Fibroblast of villous mesenchyme (primary cell): ENCODE results near the gene CEP104. TPM values are rescaled to one million over a fixed set of nuclear protein-coding genes. Genes with fewer than 3 reads are reported as not detected.
"Not testable (repeated sequence)": the region's sequence is repeated elsewhere in the genome, so short reads cannot be mapped to it uniquely, and the experiment has no call there.

Source experiments
- DNase-seq: peaks from one replicate; pipeline ENCODE4 v3.0.0-alpha.2; 2010; ENCODE audit warnings: low read depth
- H3K4me3 ChIP-seq: 2 replicates; pipeline ENCODE4 v1.5.1; 2011; ENCODE audit warnings: low read depth, mild to moderate bottlenecking, low read length
- total RNA-seq: library from RNA; depleted of rRNA; stranded (reverse); fragments of >200 nt; gene quantifications from 2 replicates; pipeline ENCODE4 v1.2.3, GENCODE V29; 2012
- TF ChIP-seq, protein P1 (sequence below): IDR thresholded peaks from 2 replicates; pipeline ENCODE4 v1.5.1; 2012; ENCODE audit warnings: low read depth, mild to moderate bottlenecking, low read length; ENCODE audit not compliant: insufficient read depth

The CEP104 gene
- total RNA-seq, 1 donor, result 28.1 TPM

DNA sequence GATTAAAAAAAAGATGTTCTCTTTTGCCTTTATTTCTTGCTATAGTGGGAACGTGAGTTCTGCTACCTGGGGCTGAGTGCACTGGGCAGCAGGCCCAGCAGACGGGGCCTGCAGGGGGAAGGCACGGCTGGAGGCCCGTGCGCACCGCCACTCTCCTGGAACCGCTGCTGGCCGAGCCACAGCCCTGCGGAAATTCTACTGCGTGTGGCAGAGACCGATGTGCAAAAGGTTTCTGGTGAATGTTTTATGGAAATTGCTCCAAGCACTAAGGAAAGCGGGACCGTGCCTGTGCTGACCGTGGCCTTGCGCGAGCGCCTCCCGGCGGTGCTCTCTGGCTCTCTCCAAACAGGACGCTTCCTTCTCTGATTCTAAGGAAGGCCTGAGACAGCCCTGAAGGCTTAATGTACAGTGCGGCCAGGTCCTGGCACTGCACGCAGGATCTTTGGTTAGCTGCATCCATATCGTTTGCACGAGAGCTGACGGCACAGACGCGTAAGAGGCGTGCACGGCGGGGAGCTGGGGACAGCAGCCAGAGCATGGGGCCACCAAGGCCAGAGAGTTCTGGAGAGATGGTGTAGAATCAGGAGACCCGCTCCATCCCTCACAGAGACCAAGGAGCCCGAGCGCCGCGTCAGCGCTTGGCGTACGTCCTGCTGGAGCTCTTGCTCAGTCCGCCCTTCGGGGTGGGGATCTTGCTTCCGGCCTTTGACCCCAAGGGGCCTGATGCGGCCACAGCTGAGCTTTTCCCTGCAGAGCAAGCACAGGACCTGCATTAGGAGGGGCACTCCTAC is 42.0 kb downstream of the CEP104 start:
- no peak for DNase-seq
- TF ChIP-seq, protein P1, sequence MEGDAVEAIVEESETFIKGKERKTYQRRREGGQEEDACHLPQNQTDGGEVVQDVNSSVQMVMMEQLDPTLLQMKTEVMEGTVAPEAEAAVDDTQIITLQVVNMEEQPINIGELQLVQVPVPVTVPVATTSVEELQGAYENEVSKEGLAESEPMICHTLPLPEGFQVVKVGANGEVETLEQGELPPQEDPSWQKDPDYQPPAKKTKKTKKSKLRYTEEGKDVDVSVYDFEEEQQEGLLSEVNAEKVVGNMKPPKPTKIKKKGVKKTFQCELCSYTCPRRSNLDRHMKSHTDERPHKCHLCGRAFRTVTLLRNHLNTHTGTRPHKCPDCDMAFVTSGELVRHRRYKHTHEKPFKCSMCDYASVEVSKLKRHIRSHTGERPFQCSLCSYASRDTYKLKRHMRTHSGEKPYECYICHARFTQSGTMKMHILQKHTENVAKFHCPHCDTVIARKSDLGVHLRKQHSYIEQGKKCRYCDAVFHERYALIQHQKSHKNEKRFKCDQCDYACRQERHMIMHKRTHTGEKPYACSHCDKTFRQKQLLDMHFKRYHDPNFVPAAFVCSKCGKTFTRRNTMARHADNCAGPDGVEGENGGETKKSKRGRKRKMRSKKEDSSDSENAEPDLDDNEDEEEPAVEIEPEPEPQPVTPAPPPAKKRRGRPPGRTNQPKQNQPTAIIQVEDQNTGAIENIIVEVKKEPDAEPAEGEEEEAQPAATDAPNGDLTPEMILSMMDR, result no peak
- H3K4me3 ChIP-seq, result no peak overlapping the region

DNA sequence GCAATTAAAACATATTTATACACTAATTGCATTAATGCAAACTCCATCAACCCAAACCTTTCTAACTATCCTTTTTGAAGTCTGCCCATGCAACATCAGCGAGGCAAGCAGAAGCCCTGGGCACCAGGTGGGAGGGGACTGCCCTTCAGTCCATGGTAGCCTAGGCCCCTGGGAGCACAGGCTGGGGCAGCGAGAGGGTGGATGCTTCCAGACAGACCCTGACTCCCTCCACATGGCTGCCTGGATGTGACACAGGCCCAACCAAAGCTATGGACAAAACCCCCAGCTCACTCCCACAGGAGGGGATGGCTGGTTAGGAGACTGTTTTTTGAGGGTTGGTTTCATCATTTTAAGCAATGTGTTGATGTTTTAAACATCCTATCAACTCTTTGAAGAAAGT is 42.9 kb downstream of the CEP104 start:
- no peak overlapping the region for H3K4me3 ChIP-seq
- DNase-seq, result no peak
- TF ChIP-seq, protein P1, result no peak

DNA sequence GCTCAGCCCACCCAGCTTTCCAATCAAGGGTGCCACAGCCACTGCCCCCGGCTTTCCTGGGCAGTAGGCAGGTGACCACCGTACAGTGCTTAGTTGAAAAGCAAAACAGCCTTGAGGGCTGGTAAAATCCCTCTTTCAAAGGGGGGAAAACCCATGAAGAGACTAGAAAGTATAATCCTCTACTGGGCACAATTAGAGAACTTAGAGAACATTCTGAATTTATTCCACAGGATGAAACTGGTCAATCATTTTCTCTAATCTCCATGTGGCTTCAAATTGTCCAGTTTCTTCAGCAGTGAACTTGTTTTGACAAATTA is 45.5 kb downstream of the CEP104 start:
- no peak for DNase-seq
- no peak overlapping the region for H3K4me3 ChIP-seq
- TF ChIP-seq, protein P1, result no peak

DNA sequence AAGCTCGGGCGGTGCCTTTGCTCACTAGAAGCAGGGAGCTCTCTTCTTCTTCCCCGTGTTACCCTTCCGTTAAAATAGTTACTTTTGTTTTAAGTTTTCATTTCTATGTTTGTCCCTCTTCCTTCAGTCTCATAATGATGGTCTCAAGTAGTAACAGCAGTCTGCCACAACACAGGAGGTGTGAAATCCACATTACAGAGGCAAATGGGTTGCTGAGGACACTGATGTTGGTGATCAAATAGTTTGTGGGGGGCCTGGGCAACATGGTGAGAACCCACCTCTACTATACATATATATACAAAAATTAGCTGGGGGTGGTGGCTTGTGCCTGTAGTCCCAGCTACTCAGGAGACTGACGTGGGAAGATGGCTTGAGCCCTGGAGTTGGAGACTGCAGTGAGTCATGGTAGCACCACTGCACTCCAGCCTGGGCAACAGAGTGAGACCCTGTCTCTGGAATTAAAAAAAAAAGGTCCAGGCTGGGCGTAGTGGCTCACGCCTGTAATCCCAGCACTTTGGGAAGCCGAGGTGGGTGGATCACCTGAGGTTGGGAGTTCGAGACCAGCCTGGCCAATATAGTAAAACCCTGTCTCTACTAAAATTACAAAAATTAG is 46.8 kb downstream of the CEP104 start:
- not testable (repeated sequence) for DNase-seq, H3K4me3 ChIP-seq

DNA sequence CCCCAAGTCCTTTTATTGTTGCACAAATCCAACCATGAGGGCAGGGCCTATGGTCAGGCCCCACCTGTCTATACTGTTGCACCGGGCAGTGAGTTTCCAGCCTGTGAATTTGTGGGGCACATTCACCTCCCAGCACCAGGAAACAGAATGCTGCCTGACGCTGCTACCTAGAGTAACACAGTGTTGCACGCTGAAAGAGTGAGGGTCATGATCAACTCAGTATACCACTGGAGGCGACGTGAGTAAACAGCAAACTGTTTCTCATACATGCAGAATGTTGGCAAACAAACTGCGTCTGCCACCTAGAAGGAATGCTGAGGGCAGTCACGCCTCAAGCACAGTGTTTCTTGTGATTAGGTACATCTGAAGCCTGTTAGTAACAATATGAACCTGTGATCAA is 47.3 kb downstream of the CEP104 start:
- no peak overlapping the region for H3K4me3 ChIP-seq
- DNase-seq, result no peak
- TF ChIP-seq, protein P1, result no peak

DNA sequence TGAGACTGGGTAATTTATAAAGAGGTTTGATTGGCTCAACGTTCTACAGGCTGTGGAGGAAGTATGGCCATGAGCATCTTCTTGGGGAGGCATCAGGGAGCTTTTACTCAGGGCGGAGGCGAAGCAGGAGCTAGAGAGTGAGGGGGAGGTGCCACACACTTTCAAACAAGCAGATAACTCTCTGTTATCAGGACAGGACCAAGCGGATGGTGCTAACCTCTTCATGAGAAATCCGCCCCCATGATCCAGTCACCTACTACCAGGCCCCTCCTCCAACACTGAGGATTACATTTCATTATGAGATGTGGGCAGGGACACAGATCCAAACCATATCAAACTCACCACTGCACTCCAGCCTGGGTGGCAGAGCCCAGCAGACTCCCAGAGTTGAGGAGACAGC is 49.2 kb downstream of the CEP104 start:
- DNase-seq, result no peak
- TF ChIP-seq, protein P1, result no peak
- no peak overlapping the region for H3K4me3 ChIP-seq

DNA sequence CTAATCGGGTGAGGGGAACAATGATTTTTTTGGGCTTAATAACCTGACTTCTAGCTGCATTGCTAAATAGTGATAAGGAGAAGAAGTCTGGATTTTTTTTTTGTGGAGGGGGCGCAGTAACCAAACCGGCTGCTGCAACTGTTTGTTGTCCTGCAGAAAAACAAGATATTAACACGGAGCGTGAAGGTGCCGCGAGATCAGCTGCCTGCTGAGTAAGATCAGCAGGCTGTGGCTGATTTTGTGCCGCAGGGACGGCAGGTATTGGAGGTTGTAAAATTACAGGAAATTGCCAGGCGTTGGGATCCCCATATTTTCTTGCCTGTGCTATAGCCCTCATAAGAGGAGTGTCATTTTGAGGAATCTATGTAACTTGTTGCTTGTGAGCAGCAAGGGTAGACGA is 52.0 kb downstream of the CEP104 start:
- no peak overlapping the region for H3K4me3 ChIP-seq
- DNase-seq, result no peak
- TF ChIP-seq, protein P1, result no peak

DNA sequence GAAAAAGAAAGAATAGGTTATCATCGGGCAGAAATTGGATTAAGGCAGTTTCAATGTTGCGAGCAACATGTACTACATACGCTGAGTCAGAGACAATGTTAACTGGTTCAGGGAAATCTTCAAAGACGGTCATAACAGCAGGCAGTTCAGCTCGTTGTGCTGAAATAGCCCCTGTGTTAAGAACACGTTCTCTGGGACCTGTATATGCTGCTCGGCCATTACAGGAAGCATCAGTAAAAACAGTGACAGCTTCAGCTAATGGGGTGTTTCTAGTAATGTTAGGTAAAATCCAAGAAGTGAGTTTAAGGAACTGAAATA is 52.4 kb downstream of the CEP104 start:
- DNase-seq, H3K4me3 ChIP-seq: not testable (repeated sequence)
